Stimulated activated CD4-positive, alpha-beta T cell treated with anti-CD3 and anti-CD28 coated beads, Interleukin-12 subunit alpha, Interleukin-12 subunit beta, amount 100 ng/mL, for 48 hours (primary cell): Measurements from ENCODE around the gene DMKN.

Source experiments
- DNase-seq, 3 donors: peaks; one replicate each; pipeline ENCODE4 v3.0.0-alpha.2; 2020; ENCODE audit warnings: low read depth in 2 of 3, low spot score in 1 of 3

DMKN gene

DNA sequence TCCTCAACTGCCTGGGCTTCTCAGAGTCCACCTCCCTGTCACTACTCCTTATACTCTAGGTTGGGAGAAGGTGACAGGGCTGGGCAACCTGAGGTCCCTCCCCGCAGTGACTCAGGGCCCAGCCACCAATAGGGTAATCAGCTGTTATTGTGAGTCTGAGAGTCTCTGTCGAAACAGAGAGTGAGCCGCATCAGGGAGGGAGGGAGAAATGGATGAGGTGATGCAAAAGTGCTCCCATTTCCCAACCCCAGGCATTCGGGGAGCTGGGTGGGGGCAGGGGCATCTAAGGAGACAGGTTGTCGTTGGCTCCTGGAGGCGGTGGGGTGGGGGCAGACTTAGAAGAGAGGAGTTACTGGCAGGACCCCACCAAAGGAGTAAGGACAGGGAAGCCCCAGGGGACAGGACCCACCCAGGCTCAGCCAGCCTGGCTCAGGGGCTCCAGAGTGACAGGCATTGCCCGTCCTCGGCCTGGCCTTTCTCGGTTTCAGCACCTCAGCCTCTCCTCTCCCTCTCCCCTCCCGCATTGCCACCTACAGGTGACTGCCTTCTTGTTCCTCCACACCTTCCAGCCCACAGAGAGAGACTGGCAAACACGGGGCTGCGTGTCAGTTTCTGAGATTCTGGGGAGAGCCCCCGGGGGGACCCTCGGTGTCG lies at the start of gene DMKN:
Gene DMKN, minus strand, starts transcription at position 22 of the 654 bp plus-strand sequence. CDS start 174 bp downstream, outside the sequence.
- no peak for DNase-seq

GRCh38 chr19:35562776-35563175 lies 49.3 kb upstream of the DMKN start:
- DNase-seq: no peak

GRCh38 chr19:35562336-35562735 lies 48.9 kb upstream of the DMKN start:
- DNase-seq: no peak

- DNase-seq: no peak
These were observed 48.0 kb upstream of the DMKN start for GRCh38 chr19:35561436-35561835.

DNA sequence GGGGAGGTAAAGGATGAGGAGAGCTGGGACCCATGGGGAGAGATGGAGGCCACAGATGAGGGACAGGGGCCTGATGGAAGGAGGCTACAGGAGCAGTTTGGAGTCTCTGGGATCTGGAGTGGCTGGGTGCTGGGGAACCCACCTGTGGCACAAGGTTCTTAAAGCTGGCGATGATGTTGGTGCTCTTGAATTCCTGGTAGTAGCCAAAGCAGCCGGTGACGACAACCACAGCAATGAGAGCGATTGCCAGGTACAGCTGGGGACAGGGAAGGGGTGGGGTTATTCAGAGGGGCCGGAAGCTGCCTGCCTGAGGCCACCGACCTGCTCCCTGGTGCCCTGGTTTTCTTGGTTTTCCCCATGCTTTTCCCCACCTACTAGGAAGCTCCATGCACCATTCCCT lies 47.2 kb upstream of the DMKN start:
- no peak for DNase-seq

DNA sequence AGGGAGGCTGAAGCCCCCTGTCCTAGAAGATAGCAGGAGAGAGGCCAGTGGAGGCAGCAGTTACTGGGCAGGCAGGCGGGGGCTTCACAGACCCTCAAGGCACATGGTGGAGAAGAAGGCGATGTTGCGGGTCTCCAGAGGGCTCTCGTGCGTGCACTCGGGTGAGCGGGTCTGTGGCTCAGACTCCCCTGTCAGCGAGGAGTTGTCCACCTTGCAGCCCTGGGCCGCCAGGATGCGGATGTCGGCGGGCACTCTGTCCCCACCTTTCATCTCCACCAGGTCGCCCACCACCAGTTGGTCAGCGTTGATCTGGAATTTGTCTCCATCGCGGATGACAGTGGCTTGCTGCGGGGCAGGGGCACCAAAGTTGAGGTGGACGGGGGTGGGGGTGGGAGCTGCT lies 46.8 kb upstream of the DMKN start:
- no peak for DNase-seq

DNA sequence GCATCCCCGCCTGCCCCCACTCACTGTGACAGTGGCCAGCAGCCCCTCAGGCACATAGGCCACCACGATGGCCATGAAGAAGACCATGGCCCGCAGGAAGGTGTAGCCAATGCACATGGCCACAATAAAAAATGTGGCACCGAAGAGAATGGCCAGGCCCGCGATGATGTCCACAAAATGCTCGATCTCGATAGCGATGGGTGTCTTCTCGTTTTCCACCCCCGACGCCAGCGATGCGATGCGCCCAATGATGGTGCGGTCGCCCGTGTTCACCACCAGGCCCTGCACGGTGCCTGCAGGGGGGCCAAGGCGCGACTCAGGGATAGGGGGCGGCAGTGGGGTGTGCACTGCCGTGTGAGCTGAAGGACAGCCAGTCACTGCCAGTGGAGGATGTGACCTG lies 46.3 kb upstream of the DMKN start:
- DNase-seq: no peak

GRCh38 chr19:35559281-35559659 lies 45.8 kb upstream of the DMKN start:
- DNase-seq: no peak

DNA sequence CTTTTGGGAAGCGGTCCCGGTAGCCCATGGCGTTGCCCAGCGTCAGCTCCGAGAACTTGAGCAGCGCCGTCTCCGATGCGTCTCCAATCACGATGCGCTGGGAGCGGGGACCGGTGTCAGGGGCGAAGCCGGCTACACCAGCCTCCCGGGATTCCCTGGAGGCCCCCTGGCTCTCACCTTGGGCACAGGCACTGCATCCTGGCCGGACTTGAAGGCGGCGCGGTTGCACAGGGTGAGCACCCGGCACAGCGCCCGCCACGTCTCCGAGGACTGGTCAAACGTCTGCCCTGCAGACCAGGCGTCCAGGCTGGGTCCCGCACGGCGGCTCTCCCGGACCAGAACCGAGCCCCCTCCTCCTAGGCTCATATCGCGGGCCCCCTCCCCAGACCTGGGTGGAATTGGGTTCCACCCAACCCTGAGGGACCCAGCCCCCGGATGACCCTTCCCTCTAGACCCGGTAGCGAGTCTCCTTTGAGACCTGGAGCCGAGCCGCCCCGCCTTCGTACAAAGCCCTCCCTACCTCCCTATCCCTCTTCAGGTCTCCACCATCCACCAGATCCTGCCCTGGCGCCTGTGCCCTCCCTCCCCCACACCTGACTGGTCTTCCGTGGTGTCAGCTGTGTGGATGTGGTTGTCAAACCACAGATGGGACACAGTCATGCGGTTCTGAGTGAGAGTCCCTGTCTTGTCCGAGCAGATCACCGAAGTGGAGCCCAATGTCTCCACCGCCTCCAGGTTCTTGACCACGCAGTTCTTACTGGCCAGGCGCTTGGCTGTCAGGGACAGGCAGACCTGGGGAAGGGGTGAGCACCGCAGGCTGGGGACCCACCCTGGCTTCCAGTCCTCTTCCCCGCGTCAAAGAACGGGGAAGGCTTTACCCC lies 45.2 kb upstream of the DMKN start:
- DNase-seq: no peak

DNA sequence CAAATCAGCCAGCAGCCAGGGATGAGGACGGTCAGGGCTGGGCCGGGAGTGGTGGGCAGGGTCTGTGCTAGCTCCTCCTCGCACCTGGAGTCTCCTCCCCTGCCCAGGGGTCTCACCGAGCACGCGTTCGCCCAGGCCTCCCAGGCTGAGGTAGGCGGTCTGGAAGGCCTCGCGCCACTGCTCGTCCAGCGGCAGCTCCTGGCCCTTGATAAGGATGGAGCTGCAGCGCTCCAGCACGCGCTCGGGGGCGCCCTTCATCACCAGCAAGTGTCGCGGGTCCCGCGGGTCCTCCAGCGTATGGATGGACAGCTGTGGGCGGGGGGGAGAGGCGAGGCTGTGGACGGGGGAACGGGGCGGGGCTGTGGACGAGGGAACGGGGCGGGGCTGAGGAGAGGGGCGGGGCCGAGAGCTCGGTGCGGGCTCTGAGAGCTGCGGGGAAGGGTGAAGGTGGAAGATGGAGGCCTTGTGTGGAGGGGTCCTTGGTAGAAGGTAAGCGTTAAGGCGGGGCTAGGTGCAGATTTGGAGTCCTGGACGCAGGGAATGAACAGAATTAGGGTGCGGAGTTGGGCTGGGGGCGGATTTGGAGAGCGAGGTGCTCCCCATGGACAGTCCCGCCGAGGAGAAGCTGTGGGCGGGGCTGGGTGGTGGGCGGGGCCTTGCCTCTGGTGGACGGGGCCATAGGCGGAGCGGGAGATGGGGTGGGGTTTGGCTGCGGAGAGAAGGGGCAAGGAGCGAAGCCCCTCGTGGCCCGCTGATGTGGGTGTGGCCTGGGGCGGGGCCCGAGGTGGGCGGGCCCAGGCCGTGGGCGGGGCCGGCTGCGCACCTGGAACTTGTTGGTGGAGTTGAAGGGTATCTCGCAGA lies 44.3 kb upstream of the DMKN start:
- DNase-seq: peak in 2 of 3 donors; percentile 40 to 46

DNA sequence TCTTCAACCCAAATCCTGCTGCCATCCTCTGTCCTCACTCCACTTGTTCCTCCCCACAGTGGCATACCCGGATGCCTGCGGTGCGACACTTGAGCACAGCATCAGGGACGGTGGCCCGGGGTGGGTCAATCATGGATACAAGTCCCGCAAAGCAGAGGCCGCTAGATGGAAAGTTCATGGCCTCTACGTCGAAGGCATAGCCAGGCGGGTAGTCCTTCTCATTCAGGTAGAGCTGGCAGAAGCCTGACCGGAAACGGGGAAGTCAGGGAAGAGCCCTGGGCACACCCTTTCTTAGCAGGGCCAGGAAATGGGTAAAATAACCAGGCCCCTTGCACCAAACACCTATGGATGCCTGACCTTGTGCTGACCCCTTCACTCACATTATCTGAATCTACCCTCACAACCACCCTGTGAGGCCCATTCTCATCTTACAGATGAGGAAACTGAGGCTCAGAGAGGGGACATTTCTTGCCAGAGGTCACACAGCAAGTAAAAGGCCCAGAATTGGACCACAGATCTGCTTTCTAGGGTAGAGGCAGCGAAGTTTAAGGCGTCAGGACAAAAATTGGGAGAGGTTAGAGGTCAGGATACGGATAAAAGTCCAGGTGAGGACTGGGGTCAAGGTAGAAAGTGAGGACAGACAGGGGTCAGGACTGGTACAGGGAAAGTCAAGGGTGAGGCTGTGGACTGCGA lies 43.5 kb upstream of the DMKN start:
- no peak for DNase-seq

DNA sequence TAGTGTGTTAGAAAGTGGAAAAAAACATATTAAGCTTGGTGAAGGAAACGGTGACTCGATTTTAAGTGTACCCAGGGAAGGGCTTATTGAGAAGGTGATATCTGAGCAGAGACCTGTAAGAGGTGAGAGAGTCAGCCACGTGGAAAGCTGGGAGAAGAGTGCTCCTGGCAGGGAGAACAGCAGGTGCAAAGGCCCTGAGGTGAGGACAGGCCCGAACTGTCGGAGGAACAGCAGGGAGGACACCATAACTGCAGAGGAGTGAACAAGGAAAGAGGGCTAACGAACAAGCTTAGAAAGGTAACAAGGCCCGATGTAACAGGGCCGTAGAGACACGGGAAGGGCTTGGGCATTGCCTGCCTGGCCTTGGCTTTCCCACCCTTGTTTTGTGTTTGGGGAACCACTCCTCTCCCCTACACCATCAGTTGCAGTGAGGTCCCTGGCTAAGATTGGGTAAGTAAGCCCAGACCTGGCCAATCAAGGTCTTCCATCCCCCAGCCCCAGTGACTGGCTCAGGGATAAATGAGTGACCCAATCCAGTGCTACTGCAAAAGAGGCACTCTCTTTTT lies 42.7 kb upstream of the DMKN start:
- DNase-seq: no peak

DNA sequence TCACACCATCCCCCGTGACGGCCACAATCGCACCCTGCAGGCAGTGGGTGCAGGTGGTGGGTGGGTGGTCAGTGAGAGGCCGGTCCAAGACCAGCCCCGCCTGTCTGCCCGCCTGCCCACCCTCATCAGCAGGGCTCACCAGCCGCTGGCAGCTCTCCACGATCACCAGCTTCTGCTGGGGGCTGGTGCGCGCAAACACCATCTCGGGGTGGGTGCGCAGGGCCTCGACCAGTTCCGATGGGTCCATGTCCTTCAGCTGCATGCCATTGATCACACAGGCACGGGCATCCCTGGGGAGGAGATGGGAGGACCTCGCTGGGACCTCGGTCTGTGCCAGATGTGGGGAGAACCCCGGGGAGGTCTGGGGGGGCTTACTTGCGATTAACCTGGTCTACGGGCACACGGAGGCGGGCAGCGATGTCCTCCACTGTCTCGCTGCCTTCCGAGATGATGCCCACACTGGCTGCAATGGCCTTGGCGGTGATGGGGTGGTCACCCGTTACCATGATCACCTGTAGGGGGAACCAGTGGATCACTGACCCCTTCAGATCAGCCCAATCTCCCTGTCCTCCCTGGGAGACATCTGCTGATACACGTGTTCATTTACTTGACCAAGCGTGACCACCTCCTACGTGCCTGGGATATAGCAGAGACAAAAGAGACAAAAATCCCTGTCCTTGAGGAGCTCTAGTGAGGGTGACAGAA lies 42.0 kb upstream of the DMKN start:
- no peak for DNase-seq

DNA sequence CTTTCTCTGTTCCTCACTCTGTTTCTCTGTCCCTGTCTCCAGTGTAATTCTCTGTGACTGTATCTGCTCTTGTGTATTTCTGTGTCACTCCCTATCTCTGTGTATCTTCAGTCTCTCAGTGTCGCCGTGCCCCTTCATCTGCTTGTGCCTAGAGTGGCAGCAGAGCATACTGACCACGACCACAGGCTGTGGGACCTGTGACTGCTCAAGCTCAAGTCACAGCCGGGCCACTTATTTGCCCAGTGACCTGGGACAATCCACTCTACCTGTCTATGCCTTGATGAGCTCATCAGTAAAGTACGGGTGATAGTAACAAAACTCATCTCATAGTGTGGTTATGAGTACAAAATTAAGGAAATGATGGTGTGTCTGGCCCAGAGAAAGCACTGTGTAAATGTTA lies 40.6 kb upstream of the DMKN start:
- no peak for DNase-seq

- DNase-seq: no peak
These were observed 40.0 kb upstream of the DMKN start for GRCh38 chr19:35553385-35554000.

- no peak for DNase-seq
These were observed 39.3 kb upstream of the DMKN start for GRCh38 chr19:35552534-35553384.

- DNase-seq: no peak
These were observed 37.8 kb upstream of the DMKN start for GRCh38 chr19:35551091-35551810.

DNA sequence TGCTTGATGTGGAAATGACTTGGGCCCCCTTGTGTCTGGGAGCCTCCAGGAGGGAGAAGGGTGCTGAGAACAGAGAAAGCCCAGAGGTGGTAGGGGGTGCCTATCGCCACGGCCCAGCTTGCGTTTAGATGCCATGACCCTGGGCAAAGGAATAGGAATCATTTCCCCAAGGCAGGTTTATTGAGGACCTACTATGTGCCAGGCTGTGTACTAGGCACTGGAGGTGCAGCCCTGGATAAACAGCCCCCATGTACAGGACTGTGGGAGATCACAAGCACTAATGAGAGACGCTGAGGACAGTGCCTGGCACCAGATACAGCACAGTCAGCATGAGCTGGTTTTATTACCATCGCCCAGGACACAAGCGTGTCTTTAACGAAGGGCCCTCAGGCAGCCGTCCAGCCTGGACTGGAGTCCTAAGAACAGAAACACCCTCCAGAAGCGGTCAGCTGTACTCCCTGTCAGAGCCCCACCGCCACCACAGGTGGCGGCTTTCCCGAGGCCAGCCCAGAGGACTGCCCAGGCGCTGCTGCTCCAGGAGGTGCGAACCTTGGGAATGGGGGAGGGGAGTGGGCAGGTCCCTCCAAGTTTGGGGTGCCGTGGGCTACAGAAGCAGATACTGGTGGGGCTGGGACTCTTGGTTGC lies 36.6 kb upstream of the DMKN start:
- no peak for DNase-seq
